Astrocyte of the cerebellum (primary cell): ENCODE data around the gene CTRB1.
"Not testable (repeated sequence)": the region's sequence is repeated elsewhere in the genome, so short reads cannot be mapped to it uniquely, and the experiment has no call there.

Source experiments
- DNase-seq: peaks from one replicate; pipeline ENCODE4 v3.0.0-alpha.2; 2011; ENCODE audit warnings: low read depth
- H3K4me3 ChIP-seq: 2 replicates; pipeline ENCODE4 v1.5.1; 2011; ENCODE audit warnings: mild to moderate bottlenecking, low read depth, low read length, moderate library complexity
- in situ Hi-C: cut with HindIII; loops from 2 replicates; pipeline ENCODE4 v1.10.0; 2017; ENCODE audit warnings: low sequenced_read_pairs
- TF ChIP-seq, protein P1 (sequence below): IDR thresholded peaks from 2 replicates; pipeline ENCODE4 v1.5.1; 2012; ENCODE audit warnings: low read length, low read depth, moderate library complexity, mild to moderate bottlenecking; ENCODE audit errors: missing control alignments

The CTRB1 gene

DNA sequence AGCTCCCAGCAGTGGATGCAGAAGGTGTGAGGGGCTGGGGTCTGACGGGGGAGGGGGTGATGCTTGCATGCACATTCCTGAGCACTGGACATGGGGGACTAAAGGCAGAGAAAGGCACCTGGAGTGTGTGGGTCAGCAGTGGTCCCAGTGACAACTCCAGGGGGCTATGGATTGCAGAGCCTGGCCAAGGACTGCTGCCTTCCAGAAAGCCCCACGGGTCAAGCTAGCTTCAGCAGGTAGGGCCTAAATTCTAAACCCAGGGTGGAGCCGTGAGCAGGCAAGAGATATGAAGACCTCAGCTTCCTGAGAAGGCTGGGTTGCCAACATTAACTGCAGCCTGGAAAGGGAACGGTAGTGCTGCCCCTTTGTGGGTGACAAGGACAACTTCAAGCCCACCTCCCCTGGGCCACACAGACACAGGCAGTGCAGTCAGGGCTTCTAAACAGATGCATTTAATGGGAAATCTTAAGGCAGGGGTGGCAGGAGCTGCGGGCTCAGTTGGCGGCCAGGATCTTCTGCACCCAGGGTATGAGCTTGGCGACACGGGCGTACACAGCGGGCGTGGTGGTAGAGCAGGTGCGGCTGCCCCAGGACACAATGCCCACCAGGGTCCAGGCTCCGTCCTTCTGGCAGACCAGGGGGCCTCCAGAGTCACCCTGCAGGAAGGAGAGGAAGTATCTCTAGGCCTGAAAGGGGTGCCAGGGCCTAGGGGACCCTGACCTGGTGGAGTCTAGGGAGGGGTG, 14.9 kb upstream of the CTRB1 start:
- TF ChIP-seq, protein P1, sequence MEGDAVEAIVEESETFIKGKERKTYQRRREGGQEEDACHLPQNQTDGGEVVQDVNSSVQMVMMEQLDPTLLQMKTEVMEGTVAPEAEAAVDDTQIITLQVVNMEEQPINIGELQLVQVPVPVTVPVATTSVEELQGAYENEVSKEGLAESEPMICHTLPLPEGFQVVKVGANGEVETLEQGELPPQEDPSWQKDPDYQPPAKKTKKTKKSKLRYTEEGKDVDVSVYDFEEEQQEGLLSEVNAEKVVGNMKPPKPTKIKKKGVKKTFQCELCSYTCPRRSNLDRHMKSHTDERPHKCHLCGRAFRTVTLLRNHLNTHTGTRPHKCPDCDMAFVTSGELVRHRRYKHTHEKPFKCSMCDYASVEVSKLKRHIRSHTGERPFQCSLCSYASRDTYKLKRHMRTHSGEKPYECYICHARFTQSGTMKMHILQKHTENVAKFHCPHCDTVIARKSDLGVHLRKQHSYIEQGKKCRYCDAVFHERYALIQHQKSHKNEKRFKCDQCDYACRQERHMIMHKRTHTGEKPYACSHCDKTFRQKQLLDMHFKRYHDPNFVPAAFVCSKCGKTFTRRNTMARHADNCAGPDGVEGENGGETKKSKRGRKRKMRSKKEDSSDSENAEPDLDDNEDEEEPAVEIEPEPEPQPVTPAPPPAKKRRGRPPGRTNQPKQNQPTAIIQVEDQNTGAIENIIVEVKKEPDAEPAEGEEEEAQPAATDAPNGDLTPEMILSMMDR: no peak
- in situ Hi-C loops: no loop called here
- H3K4me3 ChIP-seq: no peak overlapping the region
- DNase-seq: no peak

DNA sequence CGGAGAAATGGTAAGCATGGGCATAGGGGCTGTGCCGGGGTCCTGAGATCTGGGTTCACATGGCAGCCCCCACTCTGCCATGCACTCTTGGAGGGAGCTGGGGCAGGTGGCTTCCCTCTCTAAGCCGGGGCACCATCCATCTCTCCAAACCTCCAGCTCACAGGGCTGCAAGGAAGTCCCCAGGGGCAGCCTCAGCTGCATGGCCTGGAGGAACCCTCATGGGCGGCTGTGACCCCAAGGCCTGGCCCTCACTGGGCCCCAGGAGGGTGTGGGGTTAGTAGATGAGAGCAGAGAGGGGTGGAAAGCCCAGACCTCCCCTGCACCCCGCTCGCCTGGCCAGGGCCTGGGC, 14.4 kb upstream of the CTRB1 start:
- H3K4me3 ChIP-seq: no peak overlapping the region
- no peak for DNase-seq
- TF ChIP-seq, protein P1: no peak
- in situ Hi-C loops: no loop called here

DNA sequence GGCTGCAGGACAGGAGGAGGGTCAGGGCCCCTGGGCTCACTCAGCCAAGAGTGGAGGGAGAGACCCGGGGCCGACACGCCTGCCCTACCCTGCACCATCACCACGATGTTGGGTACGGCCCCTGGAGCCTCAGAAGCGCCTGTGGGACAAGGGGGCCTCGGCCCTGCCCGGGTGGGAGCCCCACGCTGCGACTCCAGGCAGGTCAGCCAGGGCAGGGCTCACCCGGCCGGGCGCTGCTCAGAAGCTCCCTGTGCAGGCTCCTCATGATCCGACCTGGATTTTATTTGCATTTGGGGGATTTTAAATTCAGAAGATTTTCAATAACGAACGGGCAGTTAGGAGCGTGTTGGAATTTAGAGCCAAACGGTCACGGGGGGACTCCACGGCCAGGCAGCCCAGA, 13.9 kb upstream of the CTRB1 start:
- in situ Hi-C loops, DNase-seq, H3K4me3 ChIP-seq: not testable (repeated sequence)

DNA sequence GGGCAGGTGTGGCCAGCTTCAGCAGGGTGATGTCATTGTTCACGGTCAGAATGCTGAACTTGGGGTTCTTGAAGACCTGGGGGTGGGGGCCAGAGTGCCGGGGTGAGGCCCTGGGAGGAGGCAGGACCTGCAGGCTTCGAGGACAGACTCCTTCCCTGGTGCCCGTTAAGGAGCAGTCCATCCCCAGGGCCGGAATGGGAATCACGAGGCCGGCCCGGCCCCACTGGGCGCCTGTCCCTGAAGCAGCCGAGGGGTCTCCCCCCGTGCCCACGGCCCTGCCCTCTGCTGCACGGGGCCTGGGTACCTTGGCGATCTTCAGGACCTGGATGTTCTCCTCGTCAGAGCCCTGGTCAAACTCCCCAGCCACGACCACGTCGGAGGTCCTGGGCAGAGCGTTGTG, 13.3 kb upstream of the CTRB1 start:
- in situ Hi-C loops, H3K4me3 ChIP-seq, DNase-seq: not testable (repeated sequence)

DNA sequence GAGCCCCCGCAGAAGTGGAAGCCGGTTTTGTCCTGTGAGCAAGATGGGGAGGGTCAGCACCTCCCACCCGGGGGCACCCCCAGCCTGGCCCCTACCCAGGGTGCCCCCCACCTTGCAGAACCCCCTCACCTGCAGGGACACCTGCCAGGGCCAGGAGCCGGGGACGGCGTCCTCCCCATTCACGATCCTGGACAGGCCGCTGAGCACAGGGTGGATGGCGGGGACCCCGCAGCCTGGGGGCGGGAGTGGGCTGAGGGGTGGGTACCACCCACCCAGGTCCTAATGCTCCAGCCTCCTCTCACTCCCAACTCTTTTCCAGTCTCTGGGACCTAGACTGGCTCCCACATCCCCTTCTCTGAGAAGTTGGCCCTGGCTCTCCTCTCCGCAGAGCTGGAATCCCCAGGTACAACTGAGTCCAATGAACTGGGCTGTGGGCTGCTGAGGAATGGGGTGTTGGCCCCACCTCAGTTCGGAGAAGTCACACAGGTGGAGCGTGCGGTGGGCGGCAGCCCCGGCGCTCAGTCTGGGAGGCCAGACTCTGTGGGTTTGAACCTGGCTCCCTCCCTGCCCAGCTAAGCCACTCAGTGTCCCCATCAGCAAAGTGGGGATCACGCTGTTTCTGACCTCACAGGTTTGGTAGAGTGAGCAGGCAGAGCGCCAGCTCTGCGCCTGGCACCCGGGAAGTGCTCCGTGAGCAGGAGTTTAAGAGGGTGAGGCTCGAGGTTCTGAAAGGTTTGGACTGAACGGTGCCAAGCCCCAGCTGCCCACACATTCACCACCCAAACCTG, 12.6 kb upstream of the CTRB1 start:
- DNase-seq, H3K4me3 ChIP-seq, in situ Hi-C loops: not testable (repeated sequence)

DNA sequence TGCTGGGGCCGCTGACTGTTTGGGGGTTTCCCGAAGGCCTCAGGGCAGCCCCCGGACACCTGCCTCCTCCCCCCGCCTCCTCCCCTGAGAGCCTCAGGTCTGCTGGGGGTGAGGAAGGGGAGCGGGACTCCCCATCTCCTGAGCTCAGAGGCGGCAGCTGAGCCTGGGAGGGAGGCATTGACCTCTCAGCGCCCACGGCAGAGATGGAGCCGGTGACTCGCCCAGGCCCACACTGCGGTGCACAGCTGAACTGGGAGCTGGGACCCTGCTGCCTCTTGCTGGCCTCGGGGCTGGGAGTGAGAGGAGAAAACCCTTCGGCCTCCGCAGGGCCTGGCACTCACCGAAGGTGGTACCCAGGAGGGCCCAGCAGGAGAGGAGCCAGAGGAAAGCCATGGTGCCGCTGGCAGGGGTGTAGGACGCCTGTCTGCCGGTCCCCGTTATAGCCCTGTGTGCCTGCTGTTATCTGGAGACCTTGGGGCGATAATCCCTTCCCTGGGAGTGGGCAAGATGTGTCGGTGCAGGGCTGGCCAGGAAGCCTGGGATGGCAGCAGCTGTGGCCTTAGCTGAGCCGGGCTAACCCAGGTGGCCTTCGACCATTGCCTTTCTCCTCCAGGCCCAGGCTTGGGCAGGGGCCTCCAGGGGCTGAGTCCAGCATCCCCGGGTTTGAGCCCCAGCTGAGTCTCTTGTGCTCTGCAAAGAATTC, 11.9 kb upstream of the CTRB1 start, which contains the start of gene CTRB2:
TSS of gene CTRB2 (minus strand) at position 413 of the 703 bp plus-strand sequence. CDS start at position 393, 20 bp downstream.
- TF ChIP-seq, protein P1: no peak
- no peak for DNase-seq
- H3K4me3 ChIP-seq: no peak within 1 kb of the TSS
- in situ Hi-C loops: no loop called here

DNA sequence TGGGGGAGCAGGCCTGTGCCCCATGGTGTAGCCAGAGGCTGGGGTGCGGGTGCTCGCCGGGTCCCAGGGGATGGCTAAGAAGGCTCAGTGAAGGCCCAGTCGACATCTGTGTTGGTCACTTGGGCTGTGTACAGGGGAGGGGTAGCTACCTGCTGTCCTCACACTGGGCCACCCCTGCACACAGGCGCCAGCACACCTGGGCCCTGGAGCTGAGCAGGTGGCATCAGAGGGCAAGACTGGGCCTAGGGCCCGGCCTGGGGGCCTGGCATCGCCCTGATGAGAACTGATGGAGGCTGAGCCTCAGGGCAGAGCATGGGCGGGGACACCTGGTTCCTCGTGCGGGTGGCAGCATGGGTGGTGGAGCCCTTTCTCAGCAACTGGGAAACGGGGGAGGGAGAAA, 11.0 kb upstream of the CTRB1 start:
- H3K4me3 ChIP-seq: no peak overlapping the region
- TF ChIP-seq, protein P1: no peak
- no peak for DNase-seq
- in situ Hi-C loops: no loop called here
